B cell (primary cell): ENCODE results near the gene LRCH3. TPM values are rescaled to one million over a fixed set of nuclear protein-coding genes. Genes with fewer than 3 reads are reported as not detected.

Source experiments
- ATAC-seq: fragments of 200-7000 bp; cut with Tn5 transposase; one replicate; pipeline ENCODE4 v1.10.0; 2021; ENCODE audit warnings: low read depth, mild to moderate bottlenecking, moderate number of reproducible peaks, moderate library complexity
- CTCF ChIA-PET: fragments of 350-600 bp; sonication (Branson Sonifier 250); formaldehyde crosslinking; loops from one replicate; lab custom pipeline; 2021; ENCODE audit warnings: antibody characterized with exemption, inconsistent platforms; lab: Charles Lee
- POLR2A ChIA-PET: fragments of 350-600 bp; sonication (Branson Sonifier 250); formaldehyde crosslinking; loops from one replicate; lab custom pipeline; 2021; ENCODE audit warnings: antibody characterized with exemption; lab: Charles Lee
- DNase-seq: peaks from one replicate; pipeline ENCODE4 v3.0.0; 2013
- H2AFZ ChIP-seq: 2 replicates; pipeline ENCODE4 v1.6.1; 2012; ENCODE audit warnings: mild to moderate bottlenecking, low read depth, low read length; ENCODE audit not compliant: insufficient read depth, poor library complexity, severe bottlenecking
- H3K27ac ChIP-seq, 2 donors: 1 replicate in 1 of 2; 2 replicates in 1 of 2; pipeline ENCODE4 v1.5.1; 2012 to 2013; ENCODE audit warnings: low read length in 2 of 2, mild to moderate bottlenecking in 2 of 2, moderate library complexity in 1 of 2
- H3K27me3 ChIP-seq, 4 experiments: fragments of 200-600 bp in 1 of 4; sonication (generic) in 1 of 4; replicated peaks in 1 of 4; 1 replicate in 2 of 4; 2 replicates in 2 of 4; pipeline versions ENCODE4 v1.6.1 to v1.7.0; 2013 to 2016; ENCODE audit warnings: low read length in 3 of 4, mild to moderate bottlenecking in 2 of 4, mixed read lengths in 1 of 4, moderate library complexity in 1 of 4; ENCODE audit not compliant: insufficient read depth in 4 of 4, control insufficient read depth in 3 of 4; ENCODE audit errors: control extremely low read depth in 1 of 4
- H3K36me3 ChIP-seq, 2 experiments: replicated peaks in 1 of 2; 1 replicate in 1 of 2; 2 replicates in 1 of 2; pipeline versions ENCODE4 v1.6.1 to v1.7.1; 2013; ENCODE audit warnings: low read length in 1 of 2; ENCODE audit not compliant: insufficient read depth in 2 of 2, control insufficient read depth in 1 of 2; ENCODE audit errors: control extremely low read depth in 1 of 2, extremely low read depth in 1 of 2
- H3K4me1 ChIP-seq, 2 donors: fragments of 200-600 bp in 1 of 2; sonication (generic) in 1 of 2; 1 replicate in 1 of 2; 2 replicates in 1 of 2; pipeline versions ENCODE4 v1.5.1 to v1.6.1; 2013 to 2017; ENCODE audit warnings: low read length in 2 of 2; ENCODE audit not compliant: control insufficient read depth in 2 of 2, insufficient read depth in 2 of 2
- H3K4me2 ChIP-seq: replicated peaks from 2 replicates; pipeline ENCODE3; 2012; ENCODE audit warnings: mild to moderate bottlenecking, low read depth, low read length; ENCODE audit not compliant: poor library complexity, severe bottlenecking
- H3K4me3 ChIP-seq, 5 experiments: fragments of 200-600 bp in 1 of 5; sonication (generic) in 1 of 5; 1 replicate in 3 of 5; 2 replicates in 2 of 5; pipeline versions ENCODE4 v1.5.1 to v1.7.0; 2011 to 2016; ENCODE audit warnings: low read length in 4 of 5, mild to moderate bottlenecking in 4 of 5, low read depth in 2 of 5, control low read depth in 1 of 5, moderate library complexity in 1 of 5; ENCODE audit not compliant: insufficient read depth in 1 of 5; ENCODE audit errors: control extremely low read depth in 1 of 5, extremely low read depth in 1 of 5
- H3K79me2 ChIP-seq: fragments of 200-600 bp; sonication (generic); one replicate; pipeline ENCODE4 v1.6.0; 2016; ENCODE audit warnings: low read length; ENCODE audit not compliant: control insufficient read depth, insufficient read depth
- H3K9ac ChIP-seq: fragments of 200-600 bp; sonication (generic); 2 replicates; pipeline ENCODE4 v1.6.1; 2017; ENCODE audit warnings: mild to moderate bottlenecking, low read length, moderate library complexity
- H3K9me3 ChIP-seq, 3 donors: one replicate each; pipeline versions ENCODE4 v1.6.1 to v1.7.1; 2013; ENCODE audit warnings: low read length in 2 of 3; ENCODE audit not compliant: control insufficient read depth in 2 of 3, insufficient read depth in 1 of 3; ENCODE audit errors: control extremely low read depth in 1 of 3
- H4K20me1 ChIP-seq: 2 replicates; pipeline ENCODE4 v1.6.0; 2012; ENCODE audit warnings: mild to moderate bottlenecking, low read length; ENCODE audit not compliant: insufficient read depth, control insufficient read depth, poor library complexity, severe bottlenecking
- H3K27ac Mint-ChIP-seq: one replicate; pipeline ENCODE4 v1.8.0; 2021; ENCODE audit warnings: mixed read lengths
- H3K27me3 Mint-ChIP-seq: one replicate; pipeline ENCODE4 v1.8.0; 2021; ENCODE audit warnings: mixed read lengths
- H3K4me1 Mint-ChIP-seq: one replicate; pipeline ENCODE4 v1.8.0; 2021; ENCODE audit warnings: mixed read lengths
- H3K4me3 Mint-ChIP-seq: one replicate; pipeline ENCODE4 v1.8.0; 2021; ENCODE audit warnings: mixed read lengths
- H3K9me3 Mint-ChIP-seq: one replicate; pipeline ENCODE4 v1.8.0; 2022; ENCODE audit warnings: mixed read lengths; ENCODE audit not compliant: insufficient read depth
- CTCF ChIP-seq: fragments of 200-600 bp; IDR thresholded peaks from one replicate; pipeline ENCODE4 v1.8.0; 2022; ENCODE audit warnings: antibody characterized with exemption, mild to moderate bottlenecking
- EZH2 ChIP-seq: IDR thresholded peaks from 2 replicates; pipeline ENCODE4 v1.6.1; 2012; ENCODE audit warnings: borderline replicate concordance, low read depth, mild to moderate bottlenecking, moderate library complexity, low read length; ENCODE audit not compliant: insufficient read depth, poor library complexity, severe bottlenecking
- WGBS: methylation state at CpG from one replicate; pipeline ENCODE4 v1.1.5; 2013; ENCODE audit warnings: missing lambda C conversion rate; ENCODE audit not compliant: insufficient coverage; 5-methylcytosine and 5-hydroxymethylcytosine counted together
- intact Hi-C: fragments of 100-400 bp; cut with micrococcal nuclease; formaldehyde crosslinking; loops from one replicate; pipeline ENCODE4 v1.10.0; 2022
- polyA plus RNA-seq: library from polyadenylated mRNA; depleted of rRNA; stranded (reverse); fragments of >200 nt; gene quantifications from 2 replicates; pipeline ENCODE4 v1.2.3, GENCODE V29; 2012
- total RNA-seq, 2 donors: library from RNA; stranded (reverse); fragments of 120-200 nt in 1 of 2; gene quantifications; 1 replicate in 1 of 2; 2 replicates in 1 of 2; pipeline versions ENCODE4 v1.2.3 to v1.2.4, GENCODE V29; 2013 to 2022

The LRCH3 gene
- total and polyA plus RNA-seq, 2 donors (not counting 1 experiment from before 2014, with no cell fraction given) = 30.1 to 136 TPM

GRCh38 chr3:197789309-197789708 is 1.7 kb upstream of the LRCH3 start:
- no peak overlapping the region for H2AFZ ChIP-seq
- Mint-ChIP-seq H3K27me3 (no peaks in the 10 kb centered on the region), H3K9me3 (no peaks in the 10 kb centered on the region), H3K4me3 (no peak overlapping the region), H3K27ac (peak overlapping the region; percentile 4), H3K4me1 (peaks cover 47% of the 10 kb centered on the region)
- no peak overlapping the region for H3K4me3 ChIP-seq
- ChIA-PET POLR2A (no interaction called here), CTCF (interaction anchor here (0.9 to 1.5 kb wide), 2 partner anchors 12 to 190 kb away, joined by 3 read pairs; no protein-coding TSS in a partner anchor)
- H3K4me1 ChIP-seq = peaks cover 36 to 38% of the 10 kb centered on the region in 2 donors
- TF ChIP-seq CTCF = no peak
- no peak for TF ChIP-seq EZH2
- no peak for DNase-seq
- H4K20me1 ChIP-seq = no peaks in the 10 kb centered on the region
- H3K79me2 ChIP-seq = peaks cover 54% of the 10 kb centered on the region
- H3K9me3 ChIP-seq = no peaks in the 10 kb centered on the region
- intact Hi-C loops = no loop called here
- no peak overlapping the region for H3K27ac ChIP-seq
- H3K27me3 ChIP-seq = no peaks in the 10 kb centered on the region
- no CpG with 5 or more reads among the region's 3 CpGs for WGBS
- H3K9ac ChIP-seq = no peak overlapping the region
- ATAC-seq = no peak
- no peak overlapping the region for H3K4me2 ChIP-seq
- no peaks in the 10 kb centered on the region for H3K36me3 ChIP-seq

- H3K9me3 Mint-ChIP-seq = no peaks in the 10 kb centered on the region
- Histone ChIP-seq H3K27ac (peak overlapping the region in 1 of 2 donors; percentile 96), H3K79me2 (peaks cover 61% of the 10 kb centered on the region), H3K4me3 (peak overlapping the region; percentile 52 to 98 (median 95)), H3K9ac (peak overlapping the region; percentile 90), H4K20me1 (no peaks in the 10 kb centered on the region), H3K4me2 (peak overlapping the region; percentile 72), H3K27me3 (no peaks in the 10 kb centered on the region), H2AFZ (peak overlapping the region; percentile 83), H3K36me3 (no peaks in the 10 kb centered on the region), H3K4me1 (peaks cover 33 to 35% of the 10 kb centered on the region in 2 donors), H3K9me3 (no peaks in the 10 kb centered on the region)
- CTCF ChIA-PET = interaction anchor here (1.5 to 2.1 kb wide), 2 partner anchors 41 to 191 kb away, joined by 3 to 7 read pairs; partner anchors contain the start of gene FYTTD1
- no CpG with 5 or more reads among the region's 1 CpG for WGBS
- ATAC-seq (no peak), DNase-seq (peak; percentile 52)
- TF ChIP-seq CTCF (no peak), EZH2 (no peak)
- peaks cover 46% of the 10 kb centered on the region for H3K4me1 Mint-ChIP-seq
- intact Hi-C loops = loop anchor here (1.0 to 5.0 kb wide), 4 partner anchors 41 to 157 kb away; partner anchors contain the start of gene FYTTD1
- H3K27me3 Mint-ChIP-seq = no peaks in the 10 kb centered on the region
- peak overlapping the region; percentile 4 for H3K27ac Mint-ChIP-seq
- peak overlapping the region; percentile 96 for H3K4me3 Mint-ChIP-seq
- POLR2A ChIA-PET = interaction anchor here (0.6 to 1.2 kb wide), 2 partner anchors 78 to 116 kb away, joined by 3 to 7 read pairs; no protein-coding TSS in a partner anchor
Observed at GRCh38 chr3:197790033-197790432, 1.0 kb upstream of the LRCH3 start.
